DND-41 (cell line): ENCODE results near the gene UBR3.

Source experiments
- CTCF ChIP-seq: IDR thresholded peaks from 2 replicates; pipeline ENCODE4 v1.5.1; 2012; ENCODE audit warnings: borderline replicate concordance, low read length, moderate library complexity, mild to moderate bottlenecking; ENCODE audit not compliant: poor library complexity, severe bottlenecking; ENCODE audit errors: extremely low read depth
- EZH2 ChIP-seq: IDR thresholded peaks from 3 replicates; pipeline ENCODE4 v1.6.1; 2012; ENCODE audit warnings: borderline replicate concordance, low read depth, mild to moderate bottlenecking, moderate library complexity, low read length, inconsistent platforms; ENCODE audit not compliant: severe bottlenecking

- no peak for TF ChIP-seq CTCF
- no peak for TF ChIP-seq EZH2
Observed at GRCh38 chr2:169984145-169984544, 156.9 kb downstream of the UBR3 start.
